Body of pancreas (tissue), 4 donors: ENCODE data around the gene RNF13. TPM values are rescaled to one million over a fixed set of nuclear protein-coding genes. Genes with fewer than 3 reads are reported as not detected.
"Not testable (repeated sequence)": the region's sequence is repeated elsewhere in the genome, so short reads cannot be mapped to it uniquely, and the experiment has no call there.

ENCODE experiments used
- ATAC-seq: fragments of 150-250 bp; one replicate; pipeline ENCODE4 v1.9.1; 2016
- DNase-seq, 4 donors: peaks; one replicate each; pipeline ENCODE4 v3.0.0-alpha.2; 2019
- H3K27ac ChIP-seq, 4 donors: fragments of 200-600 bp; sonication (generic); 1 replicate in 3 of 4; 2 replicates in 1 of 4; pipeline versions ENCODE4 v1.5.1 to v1.6.1; 2016 to 2019; ENCODE audit warnings: mild to moderate bottlenecking in 1 of 4, mixed read lengths in 1 of 4, moderate library complexity in 1 of 4
- H3K27me3 ChIP-seq, 2 donors: fragments of 200-600 bp; sonication (generic); one replicate each; pipeline ENCODE4 v1.6.0; 2016; ENCODE audit warnings: mild to moderate bottlenecking in 1 of 2
- H3K36me3 ChIP-seq, 2 donors: fragments of 200-600 bp; sonication (generic); replicated peaks in 1 of 2; 2 replicates each; pipeline ENCODE4 v1.5.1; 2016; ENCODE audit warnings: low read depth in 2 of 2; ENCODE audit not compliant: insufficient read depth in 1 of 2
- H3K4me1 ChIP-seq: fragments of 200-600 bp; sonication (generic); one replicate; pipeline ENCODE4 v1.6.0; 2016
- H3K4me3 ChIP-seq, 2 donors: fragments of 200-600 bp; sonication (generic); 1 replicate in 1 of 2; 2 replicates in 1 of 2; pipeline ENCODE4 v1.5.1; 2016 to 2019
- H3K9me3 ChIP-seq, 3 donors: fragments of 200-600 bp; sonication (generic); 1 replicate in 2 of 3; 2 replicates in 1 of 3; pipeline ENCODE4 v1.5.1; 2016
- CTCF ChIP-seq, 7 experiments: fragments of 450-650 bp in 4 of 7; fragments of 200-600 bp in 3 of 7; sonication (generic) in 3 of 7; IDR thresholded peaks; one replicate each; pipeline ENCODE4 v1.5.1; 2016 to 2019; ENCODE audit warnings: antibody characterized with exemption in 7 of 7
- POLR2A ChIP-seq, 3 donors: fragments of 450-650 bp; IDR thresholded peaks; one replicate each; pipeline ENCODE4 v1.6.1; 2016; ENCODE audit warnings: antibody characterized with exemption in 3 of 3, mild to moderate bottlenecking in 2 of 3
- WGBS, 2 donors: methylation state at CpG; one replicate each; pipeline ENCODE4 v1.1.5; 2017; 5-methylcytosine and 5-hydroxymethylcytosine counted together
- intact Hi-C: fragments of 100-400 bp; cut with DNase I; formaldehyde crosslinking; loops from one replicate; pipeline ENCODE4 v1.15.1; 2023
- total RNA-seq, 2 donors: library from RNA; depleted of rRNA; stranded (reverse); fragments of >200 nt; gene quantifications; one replicate each; pipeline ENCODE4 v1.1.0, GENCODE V29; 2016

The RNF13 gene
- total RNA-seq, 2 donors from 2014 or later, result 26.4 to 52.4 TPM

- no peaks in the 10 kb centered on the region for H3K9me3 ChIP-seq
- H3K27me3 ChIP-seq, result no peaks in the 10 kb centered on the region
- intact Hi-C loops, result no loop called here
- no peak overlapping the region for H3K4me3 ChIP-seq
- TF ChIP-seq POLR2A (IDR thresholded peaks at IDR 0.05) (no peak), CTCF (IDR thresholded peaks at IDR 0.05) (no peak)
- ATAC-seq (peak; percentile 47), DNase-seq (peak in 2 of 4 donors; percentile 14 to 40)
- H3K4me1 ChIP-seq, result peaks cover 5% of the 10 kb centered on the region
- no peak overlapping the region for H3K27ac ChIP-seq
- H3K36me3 ChIP-seq, result no peaks in the 10 kb centered on the region
Measured at GRCh38 chr3:149934524-149934923, 121.5 kb downstream of the RNF13 start.

GRCh38 chr3:149936812-149937230, 123.8 kb downstream of the RNF13 start:
- WGBS, 2 donors, result 29 to 42% methylated on average over 7 of the region's 7 CpGs
- no peak overlapping the region for H3K4me3 ChIP-seq
- H3K9me3 ChIP-seq, result no peaks in the 10 kb centered on the region
- H3K27me3 ChIP-seq, result no peaks in the 10 kb centered on the region
- peak; percentile 68 for ATAC-seq
- intact Hi-C loops, result no loop called here
- TF ChIP-seq POLR2A (IDR thresholded peaks at IDR 0.05) (no peak), CTCF (IDR thresholded peaks at IDR 0.05) (peak; percentile 47 to 80 (median 70))
- no peak overlapping the region for H3K27ac ChIP-seq
- no peaks in the 10 kb centered on the region for H3K36me3 ChIP-seq
- H3K4me1 ChIP-seq, result peaks cover 5% of the 10 kb centered on the region
- DNase-seq, result peak; percentile 45 to 55 (median 47)

- ATAC-seq, H3K9me3 ChIP-seq, DNase-seq, H3K27ac ChIP-seq, intact Hi-C loops, H3K4me1 ChIP-seq, H3K27me3 ChIP-seq, H3K4me3 ChIP-seq, H3K36me3 ChIP-seq: not testable (repeated sequence)
- 88 to 89% methylated on average over 3 of the region's 3 CpGs for WGBS, 2 donors
Measured at GRCh38 chr3:149938392-149939055, 125.5 kb downstream of the RNF13 start.

- DNase-seq, result no peak
- Histone ChIP-seq H3K27ac (no peak overlapping the region), H3K9me3 (peaks cover 0 to 6% (median 0%) of the 10 kb centered on the region in 3 donors), H3K4me3 (no peak overlapping the region), H3K27me3 (no peaks in the 10 kb centered on the region), H3K4me1 (peaks cover 5% of the 10 kb centered on the region), H3K36me3 (no peaks in the 10 kb centered on the region)
- WGBS, 2 donors, result 92 to 98% methylated on average over 2 of the region's 2 CpGs
- ATAC-seq, result no peak
- intact Hi-C loops, result no loop called here
- TF ChIP-seq POLR2A (IDR thresholded peaks at IDR 0.05), result no peak
- TF ChIP-seq CTCF (IDR thresholded peaks at IDR 0.05), result no peak
Measured at GRCh38 chr3:149941186-149941585, 128.2 kb downstream of the RNF13 start.

- Histone ChIP-seq H3K4me1 (peaks cover 2% of the 10 kb centered on the region), H3K27ac (no peak overlapping the region), H3K27me3 (no peaks in the 10 kb centered on the region), H3K36me3 (no peaks in the 10 kb centered on the region), H3K4me3 (no peak overlapping the region), H3K9me3 (peaks cover 0 to 6% (median 0%) of the 10 kb centered on the region in 3 donors)
- no peak for TF ChIP-seq CTCF (IDR thresholded peaks at IDR 0.05)
- TF ChIP-seq POLR2A (IDR thresholded peaks at IDR 0.05), result no peak
- no peak for DNase-seq
- WGBS, 2 donors, result 85 to 94% methylated on average over 1 of the region's 1 CpG
- intact Hi-C loops, result no loop called here
- no peak for ATAC-seq
Measured at GRCh38 chr3:149941946-149942345, 128.9 kb downstream of the RNF13 start.
